ENCODE data around the gene ACTN4. TPM values are rescaled to one million over a fixed set of nuclear protein-coding genes. Genes with fewer than 3 reads are reported as not detected.

The ACTN4 gene
- total and polyA plus RNA-seq, 2 donors (not counting 1 experiment from before 2014, with no cell fraction given): 127 to 683 TPM

DNA sequence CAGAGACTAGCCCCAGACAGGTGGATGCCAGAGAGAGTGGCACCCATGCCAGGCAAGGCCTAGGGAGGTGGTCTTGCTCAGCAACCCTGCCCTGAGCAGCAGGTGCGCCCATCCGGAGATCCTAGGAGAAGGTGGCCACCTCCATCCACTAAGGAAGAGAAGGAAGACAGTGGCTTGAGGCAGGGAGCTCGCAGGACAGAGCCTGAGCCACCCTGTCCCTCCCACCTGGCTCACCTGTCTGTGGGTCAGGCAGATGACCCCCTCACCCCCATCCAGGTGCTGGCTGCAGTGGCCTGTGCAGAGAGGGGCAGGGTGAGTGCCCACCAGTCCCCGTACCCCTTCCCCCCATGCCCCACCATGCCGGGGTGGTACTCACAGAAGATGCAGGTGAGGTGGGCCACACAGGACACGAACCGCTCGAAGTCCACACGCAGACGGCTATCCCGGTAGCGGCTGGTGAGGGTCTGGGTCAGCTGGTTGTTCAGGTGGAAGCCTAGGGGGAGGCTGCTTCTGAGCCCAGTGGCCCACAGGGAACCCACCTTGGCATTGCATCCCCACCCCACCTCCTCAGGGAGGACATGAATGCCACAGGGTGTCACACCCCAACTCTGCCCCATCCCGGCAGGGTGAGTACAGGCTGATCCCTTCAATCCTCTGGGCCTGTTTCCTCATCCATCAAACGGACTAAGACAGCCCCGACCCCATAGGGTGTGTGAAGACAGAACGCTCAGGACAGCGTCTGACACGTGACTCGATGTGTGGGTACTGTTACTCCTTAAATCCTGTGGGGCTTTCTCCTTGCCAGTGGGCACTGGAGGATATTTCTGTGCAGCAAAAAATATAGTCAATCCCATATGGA lies 83.5 kb downstream of the ACTN4 start:
- Histone ChIP-seq H3K79me2 (ENCODE audit: control insufficient read depth, insufficient read depth, low read length) (peaks cover 2% of the 10 kb centered on the region), H3K4me1 (ENCODE audit: control insufficient read depth, extremely low read depth, insufficient read depth, low read length) (peaks cover 4% of the 10 kb centered on the region), H3K4me3 (replicated peaks in 1 of 4; ENCODE audit: control extremely low read depth in 1 of 4, insufficient read depth in 1 of 4, low read depth in 3 of 4, low read length in 4 of 4) (no peak overlapping the region), H2AFZ (ENCODE audit: low read length) (no peak overlapping the region), H3K9ac (ENCODE audit: insufficient read depth, low read length) (no peak overlapping the region), H4K20me1 (ENCODE audit: control insufficient read depth, extremely low read depth, insufficient read depth, low read length) (no peaks in the 10 kb centered on the region), H3K36me3 (ENCODE audit: control insufficient read depth, insufficient read depth, low read length) (peaks cover 31% of the 10 kb centered on the region), H3K9me3 (ENCODE audit: control insufficient read depth, insufficient read depth, low read depth, low read length) (no peaks in the 10 kb centered on the region), H3K27ac (ENCODE audit: insufficient read depth, low read length) (no peak overlapping the region), H3K4me2 (ENCODE audit: extremely low read depth, insufficient read depth, low read length) (no peak overlapping the region), H3K27me3 (ENCODE audit: control insufficient read depth, insufficient read depth, low read length) (no peaks in the 10 kb centered on the region)
- TF ChIP-seq, protein P1, sequence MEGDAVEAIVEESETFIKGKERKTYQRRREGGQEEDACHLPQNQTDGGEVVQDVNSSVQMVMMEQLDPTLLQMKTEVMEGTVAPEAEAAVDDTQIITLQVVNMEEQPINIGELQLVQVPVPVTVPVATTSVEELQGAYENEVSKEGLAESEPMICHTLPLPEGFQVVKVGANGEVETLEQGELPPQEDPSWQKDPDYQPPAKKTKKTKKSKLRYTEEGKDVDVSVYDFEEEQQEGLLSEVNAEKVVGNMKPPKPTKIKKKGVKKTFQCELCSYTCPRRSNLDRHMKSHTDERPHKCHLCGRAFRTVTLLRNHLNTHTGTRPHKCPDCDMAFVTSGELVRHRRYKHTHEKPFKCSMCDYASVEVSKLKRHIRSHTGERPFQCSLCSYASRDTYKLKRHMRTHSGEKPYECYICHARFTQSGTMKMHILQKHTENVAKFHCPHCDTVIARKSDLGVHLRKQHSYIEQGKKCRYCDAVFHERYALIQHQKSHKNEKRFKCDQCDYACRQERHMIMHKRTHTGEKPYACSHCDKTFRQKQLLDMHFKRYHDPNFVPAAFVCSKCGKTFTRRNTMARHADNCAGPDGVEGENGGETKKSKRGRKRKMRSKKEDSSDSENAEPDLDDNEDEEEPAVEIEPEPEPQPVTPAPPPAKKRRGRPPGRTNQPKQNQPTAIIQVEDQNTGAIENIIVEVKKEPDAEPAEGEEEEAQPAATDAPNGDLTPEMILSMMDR (conservative IDR thresholded peaks at IDR 0.05 in 1 of 2, IDR thresholded peaks at IDR 0.05 in 1 of 2; ENCODE audit: low read depth in 1 of 2, low read length in 2 of 2): no peak
- no peak for TF ChIP-seq EZH2 (IDR thresholded peaks at IDR 0.05; ENCODE audit: low read length, missing control alignments)
- DNase-seq (ENCODE audit: low read depth in 2 of 2): no peak

DNA sequence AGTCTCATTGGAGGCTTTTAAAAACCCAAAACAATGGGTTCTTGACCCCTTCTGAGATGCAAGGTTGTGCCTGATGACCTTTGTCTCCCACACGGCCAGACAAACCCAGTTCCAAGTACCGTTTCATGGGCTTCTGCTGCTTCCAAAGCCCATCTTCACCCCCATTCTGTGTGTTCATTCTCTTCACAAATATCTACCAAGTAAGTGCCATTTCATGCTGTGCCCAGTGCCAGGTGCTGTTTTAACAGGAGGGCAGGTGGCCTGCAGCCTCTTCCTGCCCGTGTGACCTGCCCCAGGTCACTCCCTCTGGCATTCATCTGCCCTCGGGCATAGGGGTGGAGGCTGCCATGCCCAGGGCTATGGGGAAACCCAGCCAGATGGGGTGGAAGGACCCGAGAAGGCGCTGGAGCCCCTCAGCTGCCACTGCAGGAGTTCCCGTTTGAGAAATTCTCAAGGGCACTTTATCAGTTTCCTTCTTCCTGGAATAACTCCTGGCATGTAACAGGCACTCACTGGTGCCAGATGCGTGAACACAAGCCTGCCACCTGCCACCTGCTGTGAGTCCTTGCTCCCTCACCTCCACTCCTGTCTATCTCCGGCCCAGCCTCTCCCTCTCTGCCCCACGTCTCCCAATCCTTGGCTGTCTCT lies 84.3 kb downstream of the ACTN4 start:
- H3K27ac ChIP-seq (ENCODE audit: insufficient read depth, low read length): no peak overlapping the region
- no peak overlapping the region for H2AFZ ChIP-seq (ENCODE audit: low read length)
- H3K79me2 ChIP-seq (ENCODE audit: control insufficient read depth, insufficient read depth, low read length): no peaks in the 10 kb centered on the region
- no peak overlapping the region for H3K9ac ChIP-seq (ENCODE audit: insufficient read depth, low read length)
- H3K27me3 ChIP-seq (ENCODE audit: control insufficient read depth, insufficient read depth, low read length): no peaks in the 10 kb centered on the region
- no peak overlapping the region for H3K4me2 ChIP-seq (ENCODE audit: extremely low read depth, insufficient read depth, low read length)
- H4K20me1 ChIP-seq (ENCODE audit: control insufficient read depth, extremely low read depth, insufficient read depth, low read length): no peaks in the 10 kb centered on the region
- no peaks in the 10 kb centered on the region for H3K9me3 ChIP-seq (ENCODE audit: control insufficient read depth, insufficient read depth, low read depth, low read length)
- H3K4me3 ChIP-seq (replicated peaks in 1 of 4; ENCODE audit: control extremely low read depth in 1 of 4, insufficient read depth in 1 of 4, low read depth in 3 of 4, low read length in 4 of 4): no peak overlapping the region
- peaks cover 4% of the 10 kb centered on the region for H3K4me1 ChIP-seq (ENCODE audit: control insufficient read depth, extremely low read depth, insufficient read depth, low read length)
- peaks cover 28% of the 10 kb centered on the region for H3K36me3 ChIP-seq (ENCODE audit: control insufficient read depth, insufficient read depth, low read length)
- DNase-seq (ENCODE audit: low read depth in 2 of 2): no peak
- TF ChIP-seq EZH2 (IDR thresholded peaks at IDR 0.05; ENCODE audit: low read length, missing control alignments): no peak
- TF ChIP-seq, protein P1 (conservative IDR thresholded peaks at IDR 0.05 in 1 of 2, IDR thresholded peaks at IDR 0.05 in 1 of 2; ENCODE audit: low read depth in 1 of 2, low read length in 2 of 2): no peak

DNA sequence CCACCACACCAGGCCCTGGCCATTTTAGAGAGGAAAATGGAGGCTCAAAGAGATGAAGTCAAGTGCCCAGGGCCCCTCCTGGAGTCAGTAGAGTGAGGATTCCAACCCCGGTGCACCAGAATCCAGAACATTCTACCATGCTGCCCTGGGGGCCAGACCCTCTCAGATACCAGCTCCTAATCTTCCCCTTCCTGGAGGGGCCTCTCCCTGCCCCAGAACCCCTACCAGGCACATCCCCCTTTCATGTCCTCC lies 85.7 kb downstream of the ACTN4 start:
- Histone ChIP-seq H3K27me3 (ENCODE audit: control insufficient read depth, insufficient read depth, low read length) (no peaks in the 10 kb centered on the region), H4K20me1 (ENCODE audit: control insufficient read depth, extremely low read depth, insufficient read depth, low read length) (no peaks in the 10 kb centered on the region), H3K9me3 (ENCODE audit: control insufficient read depth, insufficient read depth, low read depth, low read length) (no peaks in the 10 kb centered on the region), H3K4me2 (ENCODE audit: extremely low read depth, insufficient read depth, low read length) (no peak overlapping the region), H3K9ac (ENCODE audit: insufficient read depth, low read length) (no peak overlapping the region), H3K79me2 (ENCODE audit: control insufficient read depth, insufficient read depth, low read length) (no peaks in the 10 kb centered on the region), H3K36me3 (ENCODE audit: control insufficient read depth, insufficient read depth, low read length) (peaks cover 18% of the 10 kb centered on the region), H3K4me3 (replicated peaks in 1 of 4; ENCODE audit: control extremely low read depth in 1 of 4, insufficient read depth in 1 of 4, low read depth in 3 of 4, low read length in 4 of 4) (no peak overlapping the region), H3K27ac (ENCODE audit: insufficient read depth, low read length) (no peak overlapping the region), H2AFZ (ENCODE audit: low read length) (no peak overlapping the region), H3K4me1 (ENCODE audit: control insufficient read depth, extremely low read depth, insufficient read depth, low read length) (peaks cover 4% of the 10 kb centered on the region)
- no peak for TF ChIP-seq EZH2 (IDR thresholded peaks at IDR 0.05; ENCODE audit: low read length, missing control alignments)
- TF ChIP-seq, protein P1 (conservative IDR thresholded peaks at IDR 0.05 in 1 of 2, IDR thresholded peaks at IDR 0.05 in 1 of 2; ENCODE audit: low read depth in 1 of 2, low read length in 2 of 2): no peak
- no peak for DNase-seq (ENCODE audit: low read depth in 2 of 2)

Data from fibroblast of lung (primary cell).